OCI-LY7 (cell line): ENCODE data around the gene SLCO4A1. TPM values are rescaled to one million over a fixed set of nuclear protein-coding genes. Genes with fewer than 3 reads are reported as not detected.
A peak's percentile ranks its signal among the peaks of the same experiment; 100 is the strongest.

ENCODE experiments used
- BruUV-seq: library from RNA; stranded (reverse); fragments of 400-500 nt; replicated peaks from 2 replicates; lab custom pipeline; 2021; lab: Mats Ljungman, UMichigan
- CTCF ChIA-PET: fragments of 300-600 bp; sonication (Branson Sonifier 250); formaldehyde crosslinking; loops from one replicate; lab custom pipeline; 2022; ENCODE audit warnings: antibody characterized with exemption; ENCODE audit not compliant: unreplicated experiment; lab: Charles Lee
- POLR2A ChIA-PET: fragments of 300-600 bp; sonication (Branson Sonifier 250); formaldehyde crosslinking; loops from one replicate; lab custom pipeline; 2022; ENCODE audit warnings: antibody characterized with exemption; lab: Charles Lee
- DNase-seq: peaks from one replicate; pipeline ENCODE4 v3.0.0-alpha.2; 2015; ENCODE audit warnings: low spot score
- H2AFZ ChIP-seq: fragments of 200-600 bp; sonication (generic), shearing (Covaris generic); 2 replicates; pipeline ENCODE4 v1.6.1; 2014; ENCODE audit warnings: mild to moderate bottlenecking, antibody characterized with exemption, low read length, moderate library complexity
- H3K27ac ChIP-seq: fragments of 200-600 bp; sonication (generic); 2 replicates; pipeline ENCODE4 v1.5.1; 2014; ENCODE audit warnings: mixed run types, low read depth, mild to moderate bottlenecking, moderate library complexity, low read length, inconsistent platforms; ENCODE audit not compliant: poor library complexity, severe bottlenecking
- H3K36me3 ChIP-seq: fragments of 200-600 bp; sonication (generic); 2 replicates; pipeline ENCODE4 v1.6.1; 2014; ENCODE audit warnings: mild to moderate bottlenecking, antibody characterized with exemption, low read length, moderate library complexity, mixed read lengths; ENCODE audit not compliant: insufficient read depth
- H3K4me1 ChIP-seq: fragments of 200-600 bp; sonication (generic); 2 replicates; pipeline ENCODE4 v1.5.1; 2014; ENCODE audit warnings: mild to moderate bottlenecking, low read length; ENCODE audit not compliant: insufficient read depth, poor library complexity, severe bottlenecking
- H3K4me2 ChIP-seq: fragments of 200-600 bp; sonication (generic); 2 replicates; pipeline ENCODE4 v1.6.1; 2014; ENCODE audit warnings: mild to moderate bottlenecking, low read length
- H3K4me3 ChIP-seq: fragments of 200-600 bp; sonication (generic); 2 replicates; pipeline ENCODE4 v1.5.1; 2014; ENCODE audit warnings: mild to moderate bottlenecking, low read depth, low read length; ENCODE audit not compliant: poor library complexity, severe bottlenecking
- H3K79me2 ChIP-seq: fragments of 200-600 bp; sonication (generic); 2 replicates; pipeline ENCODE4 v1.6.1; 2016; ENCODE audit warnings: low read depth, mild to moderate bottlenecking, low read length, moderate library complexity, mixed read lengths; ENCODE audit not compliant: insufficient read depth
- H3K9me2 ChIP-seq: fragments of 200-600 bp; sonication (generic); 2 replicates; pipeline ENCODE4 v1.6.1; 2016; ENCODE audit warnings: mild to moderate bottlenecking, low read length, mixed read lengths; ENCODE audit not compliant: insufficient read depth
- H3K9me3 ChIP-seq: fragments of 200-600 bp; sonication (generic); 2 replicates; pipeline ENCODE4 v1.6.1; 2014; ENCODE audit warnings: mild to moderate bottlenecking, mixed run types, low read length, mixed read lengths
- H4K20me1 ChIP-seq: fragments of 200-600 bp; sonication (generic); 2 replicates; pipeline ENCODE4 v1.6.1; 2014; ENCODE audit warnings: mild to moderate bottlenecking, antibody characterized with exemption, low read length, moderate library complexity, mixed read lengths; ENCODE audit not compliant: insufficient read depth
- EZH2phosphoT487 ChIP-seq: fragments of 200-600 bp; sonication (generic); IDR thresholded peaks from 2 replicates; pipeline ENCODE4 v1.6.1; 2018; ENCODE audit warnings: low read depth, borderline replicate concordance, mild to moderate bottlenecking, mixed run types, antibody characterized with exemption, low read length, moderate library complexity, mixed read lengths
- intact Hi-C: fragments of 100-400 bp; cut with micrococcal nuclease; formaldehyde crosslinking; loops from one replicate; pipeline ENCODE4 v1.10.0; 2022; ENCODE audit not compliant: unreplicated experiment
- total RNA-seq, 2 experiments: library from RNA; depleted of rRNA in 1 of 2; stranded (reverse); fragments of >200 nt in 1 of 2; shearing (Covaris generic) in 1 of 2; gene quantifications; 2 replicates each; pipeline ENCODE4 v1.2.3, GENCODE V29; 2014 to 2022
- TF ChIP-seq, protein P1 (sequence below): fragments of 200-600 bp; sonication (generic); conservative IDR thresholded peaks from 2 replicates; pipeline ENCODE4 v1.5.1; 2014; ENCODE audit warnings: mild to moderate bottlenecking, antibody characterized with exemption, low read length, moderate library complexity, mixed read lengths

Gene SLCO4A1
- total RNA-seq, 2 experiments from 2014 or later, result 34.3 to 52.4 TPM

GRCh38 chr20:62616728-62617621, 25.3 kb upstream of the SLCO4A1 start:
- peak; percentile 82 for DNase-seq
- Histone ChIP-seq H3K4me1 (peaks cover 31% of the 10 kb centered on the region), H3K36me3 (no peaks in the 10 kb centered on the region), H3K4me2 (peak overlapping the region; percentile 27; the same call in 1 of the 2 replicates), H4K20me1 (no peaks in the 10 kb centered on the region), H2AFZ (0 out of 2 replicates have a peak overlapping the region, but pooled peaks have one; percentile 5), H3K4me3 (no peak overlapping the region), H3K9me2 (no peaks in the 10 kb centered on the region), H3K79me2 (no peaks in the 10 kb centered on the region), H3K27ac (no peak overlapping the region), H3K9me3 (no peaks in the 10 kb centered on the region)
- TF ChIP-seq, protein P1, sequence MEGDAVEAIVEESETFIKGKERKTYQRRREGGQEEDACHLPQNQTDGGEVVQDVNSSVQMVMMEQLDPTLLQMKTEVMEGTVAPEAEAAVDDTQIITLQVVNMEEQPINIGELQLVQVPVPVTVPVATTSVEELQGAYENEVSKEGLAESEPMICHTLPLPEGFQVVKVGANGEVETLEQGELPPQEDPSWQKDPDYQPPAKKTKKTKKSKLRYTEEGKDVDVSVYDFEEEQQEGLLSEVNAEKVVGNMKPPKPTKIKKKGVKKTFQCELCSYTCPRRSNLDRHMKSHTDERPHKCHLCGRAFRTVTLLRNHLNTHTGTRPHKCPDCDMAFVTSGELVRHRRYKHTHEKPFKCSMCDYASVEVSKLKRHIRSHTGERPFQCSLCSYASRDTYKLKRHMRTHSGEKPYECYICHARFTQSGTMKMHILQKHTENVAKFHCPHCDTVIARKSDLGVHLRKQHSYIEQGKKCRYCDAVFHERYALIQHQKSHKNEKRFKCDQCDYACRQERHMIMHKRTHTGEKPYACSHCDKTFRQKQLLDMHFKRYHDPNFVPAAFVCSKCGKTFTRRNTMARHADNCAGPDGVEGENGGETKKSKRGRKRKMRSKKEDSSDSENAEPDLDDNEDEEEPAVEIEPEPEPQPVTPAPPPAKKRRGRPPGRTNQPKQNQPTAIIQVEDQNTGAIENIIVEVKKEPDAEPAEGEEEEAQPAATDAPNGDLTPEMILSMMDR, result peak; percentile 98
- TF ChIP-seq EZH2phosphoT487, result no peak
- CTCF ChIA-PET, result interaction anchor here (0.6 to 1.2 kb wide), 3 partner anchors 45 to 122 kb away, joined by 3 to 10 read pairs (median 3); no protein-coding TSS in a partner anchor
- BruUV-seq, result no TSS peak
- POLR2A ChIA-PET, result interaction anchor here (0.5 kb wide), 1 partner anchor 10 kb away, joined by 5 read pairs; no protein-coding TSS in a partner anchor
- intact Hi-C loops, result loop anchor here (1.0 to 5.0 kb wide), 3 partner anchors 45 to 210 kb away; partner anchors contain the start of gene CABLES2

- Histone ChIP-seq H3K4me1 (peaks cover 34% of the 10 kb centered on the region), H3K27ac (peak overlapping the region; percentile 22), H3K4me2 (peak overlapping the region; percentile 41), H3K36me3 (no peaks in the 10 kb centered on the region), H3K9me2 (no peaks in the 10 kb centered on the region), H3K4me3 (no peak overlapping the region), H3K9me3 (no peaks in the 10 kb centered on the region), H4K20me1 (no peaks in the 10 kb centered on the region), H3K79me2 (no peaks in the 10 kb centered on the region), H2AFZ (peak overlapping the region; percentile 53)
- ChIA-PET POLR2A (interaction anchor here (1.2 kb wide), 1 partner anchor 10 kb away, joined by 3 read pairs; no protein-coding TSS in a partner anchor), CTCF (interaction anchor here (0.6 kb wide), 1 partner anchor 123 kb away, joined by 3 read pairs; no protein-coding TSS in a partner anchor)
- intact Hi-C loops, result loop anchor here (1.0 to 5.0 kb wide), 3 partner anchors 46 to 211 kb away; partner anchors contain the start of gene CABLES2
- no peak for TF ChIP-seq EZH2phosphoT487
- TF ChIP-seq, protein P1, result no peak
- peak; percentile 46 for DNase-seq
- no TSS peak for BruUV-seq
These were observed 24.4 kb upstream of the SLCO4A1 start for GRCh38 chr20:62617711-62618483.
